Psoas muscle (tissue), 8 donors: Measurements from ENCODE around the gene PSMC3. TPM values are rescaled to one million over a fixed set of nuclear protein-coding genes. Genes with fewer than 3 reads are reported as not detected.

Experiments
- ATAC-seq, 4 donors: fragments of 200-7000 bp; cut with Tn5 transposase; one replicate each; pipeline ENCODE4 v1.9.1; 2020; ENCODE audit warnings: moderate library complexity in 3 of 4, mild to moderate bottlenecking in 2 of 4
- DNase-seq, 2 donors: peaks; one replicate each; pipeline ENCODE4 v3.0.0-alpha.2; 2020
- H3K27ac ChIP-seq: fragments of 200-600 bp; one replicate; pipeline ENCODE4 v1.8.0; 2022
- H3K27me3 ChIP-seq, 3 donors: fragments of 200-600 bp in 1 of 3; one replicate each; pipeline versions ENCODE4 v1.6.1 to v1.8.0; 2013 to 2022; ENCODE audit warnings: low read length in 2 of 3, mild to moderate bottlenecking in 2 of 3, moderate library complexity in 1 of 3; ENCODE audit not compliant: insufficient read depth in 3 of 3
- H3K36me3 ChIP-seq, 2 donors: fragments of 200-600 bp in 1 of 2; one replicate each; pipeline versions ENCODE4 v1.6.1 to v1.8.0; 2013 to 2022; ENCODE audit warnings: low read depth in 1 of 2, mild to moderate bottlenecking in 1 of 2, moderate library complexity in 1 of 2; ENCODE audit not compliant: insufficient read depth in 1 of 2
- H3K4me1 ChIP-seq: fragments of 200-600 bp; one replicate; pipeline ENCODE4 v1.8.0; 2022
- H3K4me3 ChIP-seq: fragments of 200-600 bp; one replicate; pipeline ENCODE4 v1.8.0; 2022; ENCODE audit warnings: mild to moderate bottlenecking
- H3K9me3 ChIP-seq: fragments of 200-600 bp; one replicate; pipeline ENCODE4 v1.8.0; 2022
- WGBS, 3 donors: extraction: QIAGEN DNeasy Blood & Tissue Kit; methylation state at CpG; one replicate each; pipeline versions ENCODE4 v1.1.6 to v1.1.7; 2013; 5-methylcytosine and 5-hydroxymethylcytosine counted together
- intact Hi-C, 2 donors: fragments of 100-400 bp; cut with DNase I; formaldehyde crosslinking; loops; one replicate each; pipeline versions ENCODE4 v1.11.0 to v1.14.2; 2022
- polyA plus RNA-seq, 3 donors: library from polyadenylated mRNA; stranded (reverse); fragments of 200-250 nt; gene quantifications; one replicate each; pipeline ENCODE4 v1.2.3, GENCODE V29; 2013
- total RNA-seq, 4 donors: library from RNA; stranded (reverse); fragmentation: NEBNext Ultra II Directional in 2 of 4; extraction: Animal tissue kit (Norgen Biotek cat#: 25700) in 2 of 4; gene quantifications; one replicate each; pipeline versions ENCODE4 v1.2.1 to v1.2.4, GENCODE V29; 2021 to 2023
- TF ChIP-seq, protein P1 (sequence below): fragments of 200-600 bp; IDR thresholded peaks from one replicate; pipeline ENCODE4 v1.8.0; 2022; ENCODE audit warnings: antibody characterized with exemption
- donor health status: healthy with polysubstance abuse.
- donor health status: DM: no; HTN: no; CAD: no; lungs with moderate emphysema.
- donor health status: Bipolar disorder and iron deficiency.
- donor health status: healthy.
- donor health status: DM: yes; HTN: yes; CAD: no.
- donor health status: DM: no; HTN: no; CAD: no.
- donor health status: DM: no; HTN: no; CAD: no.
- donor health status: DM: yes; HTN: yes; CAD: no.

The PSMC3 gene
- total and polyA plus RNA-seq, 7 donors, result 141 to 346 (median 255) TPM

DNA sequence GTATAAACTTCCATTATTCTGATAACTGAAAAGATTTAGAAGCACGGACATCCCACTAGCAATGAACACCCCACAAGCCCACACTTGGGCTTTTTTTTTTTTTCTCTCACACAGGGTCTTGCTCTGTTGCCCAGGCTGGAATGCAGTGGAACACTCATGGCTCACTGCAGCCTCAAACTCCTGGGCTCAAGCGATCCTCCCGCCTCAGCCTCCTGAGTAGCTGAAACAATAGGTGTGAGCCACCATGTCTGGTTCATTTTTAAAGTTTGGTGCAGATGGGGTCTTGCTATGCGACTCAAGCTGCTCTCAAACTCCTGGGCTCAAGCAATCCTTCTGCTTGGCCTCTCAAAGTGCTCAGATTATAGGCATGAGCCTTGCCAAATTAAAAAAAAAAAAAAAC lies 19.6 kb upstream of the PSMC3 start:
- intact Hi-C loops, result no loop called here

DNA sequence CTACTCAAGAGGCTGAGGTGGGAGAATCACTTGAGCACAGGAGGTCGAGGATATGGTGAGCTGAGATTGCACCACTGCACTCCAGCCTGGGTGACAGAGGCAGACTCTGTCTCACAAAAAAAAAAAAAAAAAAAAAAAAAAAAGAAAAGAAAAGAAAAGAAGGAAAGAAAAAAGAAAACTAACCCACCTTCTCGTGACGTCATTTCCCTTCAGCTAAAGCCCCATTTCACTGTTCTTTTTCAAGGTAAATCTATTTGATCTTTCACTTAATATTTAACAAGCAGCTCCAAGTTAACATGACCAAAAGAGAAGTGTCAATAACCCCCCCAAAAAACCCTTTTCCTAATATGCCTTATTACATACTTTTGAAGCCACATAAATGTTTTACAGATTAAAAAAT lies 17.6 kb upstream of the PSMC3 start:
- H3K4me3 ChIP-seq, result no peak overlapping the region
- TF ChIP-seq, protein P1, sequence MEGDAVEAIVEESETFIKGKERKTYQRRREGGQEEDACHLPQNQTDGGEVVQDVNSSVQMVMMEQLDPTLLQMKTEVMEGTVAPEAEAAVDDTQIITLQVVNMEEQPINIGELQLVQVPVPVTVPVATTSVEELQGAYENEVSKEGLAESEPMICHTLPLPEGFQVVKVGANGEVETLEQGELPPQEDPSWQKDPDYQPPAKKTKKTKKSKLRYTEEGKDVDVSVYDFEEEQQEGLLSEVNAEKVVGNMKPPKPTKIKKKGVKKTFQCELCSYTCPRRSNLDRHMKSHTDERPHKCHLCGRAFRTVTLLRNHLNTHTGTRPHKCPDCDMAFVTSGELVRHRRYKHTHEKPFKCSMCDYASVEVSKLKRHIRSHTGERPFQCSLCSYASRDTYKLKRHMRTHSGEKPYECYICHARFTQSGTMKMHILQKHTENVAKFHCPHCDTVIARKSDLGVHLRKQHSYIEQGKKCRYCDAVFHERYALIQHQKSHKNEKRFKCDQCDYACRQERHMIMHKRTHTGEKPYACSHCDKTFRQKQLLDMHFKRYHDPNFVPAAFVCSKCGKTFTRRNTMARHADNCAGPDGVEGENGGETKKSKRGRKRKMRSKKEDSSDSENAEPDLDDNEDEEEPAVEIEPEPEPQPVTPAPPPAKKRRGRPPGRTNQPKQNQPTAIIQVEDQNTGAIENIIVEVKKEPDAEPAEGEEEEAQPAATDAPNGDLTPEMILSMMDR, result no peak
- H3K27ac ChIP-seq, result peak overlapping the region; percentile 43
- peaks cover 0 to 27% of the 10 kb centered on the region in 2 donors for H3K36me3 ChIP-seq
- ATAC-seq (no peak), DNase-seq (no peak)
- H3K27me3 ChIP-seq, result no peaks in the 10 kb centered on the region
- H3K4me1 ChIP-seq, result peaks cover 23% of the 10 kb centered on the region
- intact Hi-C loops, result no loop called here
- 78 to 84% (median 82%) methylated on average over 3 of the region's 3 CpGs for WGBS, 3 donors
- H3K9me3 ChIP-seq, result no peaks in the 10 kb centered on the region

More for the DNA sequence above, 19.6 kb upstream of the PSMC3 start:
- peaks cover 0 to 24% of the 10 kb centered on the region in 2 donors for H3K36me3 ChIP-seq
- DNase-seq (no peak), ATAC-seq (no peak)
- TF ChIP-seq, protein P1, result no peak
- H3K4me1 ChIP-seq, result peaks cover 23% of the 10 kb centered on the region
- H3K4me3 ChIP-seq, result no peak overlapping the region
- 92 to 94% (median 92%) methylated on average over 4 of the region's 4 CpGs for WGBS, 3 donors
- H3K27ac ChIP-seq, result no peak overlapping the region
- no peaks in the 10 kb centered on the region for H3K27me3 ChIP-seq
- no peaks in the 10 kb centered on the region for H3K9me3 ChIP-seq

DNA sequence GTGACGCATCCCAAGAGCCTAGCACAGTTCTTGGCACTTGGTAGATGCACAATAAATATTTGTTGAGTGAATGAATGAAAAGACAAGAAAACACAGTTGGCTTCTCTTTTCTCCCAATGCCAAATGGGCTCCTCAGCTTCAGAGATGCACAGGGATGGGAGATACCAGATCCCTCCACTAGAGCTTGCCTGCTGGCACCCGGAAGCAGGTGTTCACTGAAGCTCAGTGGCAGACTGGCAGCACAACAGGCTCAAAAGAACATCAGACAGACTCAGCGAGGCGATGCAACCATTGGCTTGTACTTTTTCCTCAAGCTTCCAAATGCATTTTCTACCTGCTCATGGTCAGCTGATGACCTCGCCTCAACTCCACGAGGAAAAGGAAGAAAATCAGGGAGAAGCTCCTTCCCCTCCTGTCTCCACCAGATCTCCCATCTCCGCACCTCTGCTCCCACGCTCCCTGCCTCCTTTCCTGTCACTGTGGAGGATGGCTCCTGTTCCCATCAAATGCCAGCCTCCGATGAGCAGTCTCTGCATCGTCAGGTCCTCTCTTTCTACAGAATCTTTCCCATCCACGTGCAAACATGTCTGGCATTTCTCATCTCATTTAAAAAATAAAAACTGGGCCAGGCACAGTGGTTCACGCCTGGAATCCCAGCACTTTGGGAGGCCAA lies 16.9 kb upstream of the PSMC3 start:
- Histone ChIP-seq H3K4me3 (no peak overlapping the region), H3K27ac (peak overlapping the region; percentile 43), H3K36me3 (peaks cover 0 to 27% of the 10 kb centered on the region in 2 donors), H3K9me3 (no peaks in the 10 kb centered on the region), H3K4me1 (peaks cover 23% of the 10 kb centered on the region), H3K27me3 (no peaks in the 10 kb centered on the region)
- WGBS, 3 donors, result 66 to 77% (median 70%) methylated on average over 12 of the region's 12 CpGs
- no peak for DNase-seq
- peak in 3 of 4 donors; percentile 53 to 66 (median 65) for ATAC-seq
- intact Hi-C loops, result no loop called here
- TF ChIP-seq, protein P1, result no peak

DNA sequence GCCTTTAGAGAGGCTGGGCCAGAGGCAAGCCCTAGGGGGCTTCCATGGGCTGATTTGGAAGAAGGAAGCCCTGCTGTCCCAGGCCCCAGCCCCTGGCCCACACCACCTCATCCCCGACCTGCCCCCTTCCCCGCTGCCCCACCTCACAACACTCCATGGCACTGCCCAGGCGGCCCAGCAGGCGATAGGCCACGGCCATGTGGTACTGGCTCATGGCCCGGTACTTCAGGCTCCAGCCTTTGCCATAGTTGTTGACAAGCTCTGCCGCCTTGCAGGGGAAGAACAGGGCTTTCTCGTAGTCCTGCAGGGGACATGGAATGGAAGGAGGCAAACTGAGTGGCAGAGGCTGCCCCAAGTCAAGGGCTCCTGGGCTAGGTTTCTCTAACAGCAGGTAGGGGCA lies 16.3 kb upstream of the PSMC3 start:
- Histone ChIP-seq H3K36me3 (peaks cover 0 to 25% of the 10 kb centered on the region in 2 donors), H3K27ac (peak overlapping the region; percentile 41), H3K4me1 (peaks cover 30% of the 10 kb centered on the region), H3K9me3 (no peaks in the 10 kb centered on the region), H3K27me3 (no peaks in the 10 kb centered on the region), H3K4me3 (no peak overlapping the region)
- TF ChIP-seq, protein P1, result no peak
- intact Hi-C loops, result no loop called here
- WGBS, 3 donors, result 30 to 68% (median 41%) methylated on average over 8 of the region's 8 CpGs
- DNase-seq, result peak in 1 of 2 donors; percentile 67
- ATAC-seq, result peak; percentile 56 to 74 (median 66)

DNA sequence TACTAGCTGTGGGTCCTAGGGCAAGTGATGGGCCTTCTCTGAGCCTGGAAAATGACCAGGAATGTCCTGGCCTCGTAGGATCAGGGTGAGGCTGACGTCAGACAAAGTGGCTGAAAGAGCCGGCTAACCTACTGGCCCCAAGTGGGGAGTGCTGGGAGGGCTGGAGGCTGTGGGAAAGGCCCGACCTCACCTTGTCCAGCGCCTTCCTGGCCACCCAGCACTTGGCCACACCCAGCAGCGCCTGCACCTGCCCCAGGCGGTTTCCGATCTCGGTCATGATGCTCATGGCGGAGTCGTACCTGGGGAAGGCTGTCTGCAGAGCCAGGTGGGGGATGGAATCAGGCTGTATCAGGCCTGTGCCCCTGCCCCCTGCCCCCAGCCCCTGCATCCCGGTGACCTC lies 15.2 kb upstream of the PSMC3 start:
- Histone ChIP-seq H3K27me3 (no peaks in the 10 kb centered on the region), H3K36me3 (peaks cover 0 to 15% of the 10 kb centered on the region in 2 donors), H3K4me3 (no peak overlapping the region), H3K9me3 (no peaks in the 10 kb centered on the region), H3K27ac (no peak overlapping the region), H3K4me1 (peaks cover 27% of the 10 kb centered on the region)
- intact Hi-C loops, result no loop called here
- WGBS, 3 donors, result 80 to 84% (median 82%) methylated on average over 8 to 12 of the region's 12 CpGs
- DNase-seq, result no peak
- TF ChIP-seq, protein P1, result no peak
- ATAC-seq, result no peak
